Kidney epithelial cell (primary cell): ENCODE results near the gene KCNQ5. TPM values are rescaled to one million over a fixed set of nuclear protein-coding genes. Genes with fewer than 3 reads are reported as not detected.

ENCODE experiments used
- DNase-seq: peaks from one replicate; pipeline ENCODE4 v3.0.0-alpha.2; 2010; ENCODE audit warnings: low read depth
- H3K27me3 ChIP-seq: 2 replicates; pipeline ENCODE4 v1.6.0; 2011; ENCODE audit warnings: low read length; ENCODE audit not compliant: control insufficient read depth, insufficient read depth
- H3K36me3 ChIP-seq: 2 replicates; pipeline ENCODE4 v1.5.1; 2011; ENCODE audit warnings: low read length; ENCODE audit not compliant: control insufficient read depth, insufficient read depth
- H3K4me3 ChIP-seq: 2 replicates; pipeline ENCODE4 v1.5.1; 2011; ENCODE audit warnings: low read depth, mild to moderate bottlenecking, control low read depth, low read length
- CTCF ChIP-seq: IDR thresholded peaks from 2 replicates; pipeline ENCODE4 v1.5.1; 2011; ENCODE audit warnings: mild to moderate bottlenecking, moderate library complexity, low read length, control low read depth, inconsistent platforms; ENCODE audit not compliant: insufficient read depth, poor library complexity, severe bottlenecking
- total RNA-seq: library from RNA; depleted of rRNA; stranded (reverse); fragments of >200 nt; gene quantifications from 2 replicates; pipeline ENCODE4 v1.2.3, GENCODE V29; 2015

KCNQ5 gene
- total RNA-seq, 1 donor from 2014 or later: 1.9 TPM

- Histone ChIP-seq H3K4me3 (no peak overlapping the region), H3K27me3 (no peaks in the 10 kb centered on the region), H3K36me3 (no peaks in the 10 kb centered on the region)
- no peak for TF ChIP-seq CTCF
- no peak for DNase-seq
Measured at GRCh38 chr6:72691249-72691648, 69.4 kb downstream of the KCNQ5 start.

GRCh38 chr6:72696055-72696454 is 74.2 kb downstream of the KCNQ5 start:
- no peaks in the 10 kb centered on the region for H3K36me3 ChIP-seq
- DNase-seq: no peak
- no peaks in the 10 kb centered on the region for H3K27me3 ChIP-seq
- no peak overlapping the region for H3K4me3 ChIP-seq
- TF ChIP-seq CTCF: no peak

- DNase-seq: no peak
- TF ChIP-seq CTCF: no peak
- no peaks in the 10 kb centered on the region for H3K27me3 ChIP-seq
- no peaks in the 10 kb centered on the region for H3K36me3 ChIP-seq
- H3K4me3 ChIP-seq: no peak overlapping the region
Measured at GRCh38 chr6:72699159-72699558, 77.3 kb downstream of the KCNQ5 start.

- Histone ChIP-seq H3K4me3 (no peak overlapping the region), H3K36me3 (no peaks in the 10 kb centered on the region), H3K27me3 (no peaks in the 10 kb centered on the region)
- no peak for DNase-seq
- no peak for TF ChIP-seq CTCF
Measured at GRCh38 chr6:72702421-72702820, 80.6 kb downstream of the KCNQ5 start.

GRCh38 chr6:72703093-72703492 is 81.2 kb downstream of the KCNQ5 start:
- Histone ChIP-seq H3K4me3 (no peak overlapping the region), H3K27me3 (no peaks in the 10 kb centered on the region), H3K36me3 (no peaks in the 10 kb centered on the region)
- DNase-seq: no peak
- no peak for TF ChIP-seq CTCF

- no peak for DNase-seq
- Histone ChIP-seq H3K4me3 (no peak overlapping the region), H3K36me3 (no peaks in the 10 kb centered on the region), H3K27me3 (no peaks in the 10 kb centered on the region)
- no peak for TF ChIP-seq CTCF
Measured at GRCh38 chr6:72704979-72705378, 83.1 kb downstream of the KCNQ5 start.
